Trophoblast cell (in vitro differentiated cells and primary cell): Measurements from ENCODE around the gene PNPLA7.

Experiments used
- DNase-seq, 2 donors: peaks; one replicate each; pipeline ENCODE4 v3.0.0-alpha.2; 2016
- H2AFZ ChIP-seq: 2 replicates; pipeline ENCODE4 v1.6.1; 2013; ENCODE audit warnings: low read length, moderate library complexity, mild to moderate bottlenecking; ENCODE audit not compliant: insufficient read depth, poor library complexity
- H2AK5ac ChIP-seq: 2 replicates; pipeline ENCODE4 v1.6.1; 2013; ENCODE audit warnings: mild to moderate bottlenecking, low read length
- H2BK120ac ChIP-seq: 2 replicates; pipeline ENCODE4 v1.6.1; 2013; ENCODE audit warnings: low read length, mild to moderate bottlenecking, moderate library complexity; ENCODE audit not compliant: insufficient read depth, poor library complexity
- H2BK12ac ChIP-seq: 2 replicates; pipeline ENCODE4 v1.6.1; 2013; ENCODE audit warnings: mild to moderate bottlenecking, low read length, moderate library complexity
- H2BK5ac ChIP-seq: 2 replicates; pipeline ENCODE4 v1.6.1; 2013; ENCODE audit warnings: low read length, low read depth, moderate library complexity, mild to moderate bottlenecking; ENCODE audit not compliant: poor library complexity
- H3K14ac ChIP-seq: 2 replicates; pipeline ENCODE4 v1.6.1; 2013; ENCODE audit warnings: mild to moderate bottlenecking, low read length
- H3K18ac ChIP-seq: 2 replicates; pipeline ENCODE4 v1.6.1; 2013; ENCODE audit warnings: mild to moderate bottlenecking, low read length
- H3K23ac ChIP-seq: 2 replicates; pipeline ENCODE4 v1.6.1; 2013; ENCODE audit warnings: low read length
- H3K27ac ChIP-seq: 2 replicates; pipeline ENCODE4 v1.5.1; 2013; ENCODE audit warnings: low read depth, mild to moderate bottlenecking, inconsistent platforms, low read length, moderate library complexity
- H3K27me3 ChIP-seq: 2 replicates; pipeline ENCODE4 v1.6.1; 2013; ENCODE audit warnings: inconsistent platforms, mild to moderate bottlenecking, low read length, moderate library complexity; ENCODE audit not compliant: insufficient read depth
- H3K36me3 ChIP-seq, 2 experiments: 1 replicate in 1 of 2; 2 replicates in 1 of 2; pipeline ENCODE4 v1.6.1; 2013; ENCODE audit warnings: low read length in 2 of 2, mild to moderate bottlenecking in 2 of 2, moderate library complexity in 1 of 2; ENCODE audit not compliant: insufficient read depth in 2 of 2, control insufficient read depth in 1 of 2
- H3K4ac ChIP-seq: 2 replicates; pipeline ENCODE4 v1.6.1; 2013; ENCODE audit warnings: low read depth, mild to moderate bottlenecking, low read length, moderate library complexity
- H3K4me1 ChIP-seq, 2 experiments: 1 replicate in 1 of 2; 2 replicates in 1 of 2; pipeline ENCODE4 v1.6.1; 2013; ENCODE audit warnings: low read length in 2 of 2, mild to moderate bottlenecking in 2 of 2, moderate library complexity in 1 of 2; ENCODE audit not compliant: insufficient read depth in 2 of 2, control insufficient read depth in 1 of 2
- H3K4me2 ChIP-seq: 2 replicates; pipeline ENCODE4 v1.6.1; 2013; ENCODE audit warnings: inconsistent platforms, mild to moderate bottlenecking, low read length, moderate library complexity
- H3K4me3 ChIP-seq: 2 replicates; pipeline ENCODE4 v1.5.1; 2013; ENCODE audit warnings: mild to moderate bottlenecking, low read depth, low read length, inconsistent platforms
- H3K79me1 ChIP-seq: one replicate; pipeline ENCODE4 v1.6.1; 2013; ENCODE audit warnings: low read length
- H3K79me2 ChIP-seq: 2 replicates; pipeline ENCODE4 v1.6.1; 2013; ENCODE audit warnings: low read length, mild to moderate bottlenecking; ENCODE audit not compliant: control insufficient read depth, insufficient read depth, poor library complexity
- H3K9ac ChIP-seq: 2 replicates; pipeline ENCODE4 v1.6.1; 2013; ENCODE audit warnings: mild to moderate bottlenecking, low read length
- H3K9me3 ChIP-seq: 2 replicates; pipeline ENCODE4 v1.6.1; 2013; ENCODE audit warnings: low read depth, mild to moderate bottlenecking, control low read depth, inconsistent platforms, low read length; ENCODE audit not compliant: insufficient read depth
- H4K12ac ChIP-seq: 2 replicates; pipeline ENCODE4 v1.6.1; 2013; ENCODE audit warnings: low read depth, mild to moderate bottlenecking, low read length, moderate library complexity
- H4K8ac ChIP-seq: 2 replicates; pipeline ENCODE4 v1.6.1; 2013; ENCODE audit warnings: low read depth, mild to moderate bottlenecking, low read length, moderate library complexity
- H4K91ac ChIP-seq: one replicate; pipeline ENCODE4 v1.6.1; 2013; ENCODE audit warnings: low read depth, mild to moderate bottlenecking, low read length, moderate library complexity
- WGBS: extraction: QIAGEN DNeasy Blood & Tissue Kit; methylation state at CpG from one replicate; pipeline ENCODE4 v1.1.7; 2013; ENCODE audit warnings: missing lambda C conversion rate; ENCODE audit not compliant: insufficient read length, insufficient coverage; ENCODE audit errors: extremely low coverage; 5-methylcytosine and 5-hydroxymethylcytosine counted together

The PNPLA7 gene

GRCh38 chr9:137444106-137444790 is 106.0 kb downstream of the PNPLA7 start:
- H2AFZ ChIP-seq, result no peak overlapping the region
- no peak overlapping the region for H3K27ac ChIP-seq
- peaks cover 0 to 3% of the 10 kb centered on the region in 2 experiments for H3K4me1 ChIP-seq
- H2BK120ac ChIP-seq, result no peak overlapping the region
- H3K23ac ChIP-seq, result no peak overlapping the region
- H3K9ac ChIP-seq, result no peak overlapping the region
- H3K4me3 ChIP-seq, result no peak overlapping the region
- no peak overlapping the region for H2BK12ac ChIP-seq
- H4K91ac ChIP-seq, result no peak overlapping the region
- WGBS, result no CpG with 5 or more reads among the region's 14 CpGs
- H3K79me2 ChIP-seq, result no peaks in the 10 kb centered on the region
- no peak overlapping the region for H2AK5ac ChIP-seq
- no peak overlapping the region for H3K4ac ChIP-seq
- H3K14ac ChIP-seq, result no peak overlapping the region
- no peaks in the 10 kb centered on the region for H3K27me3 ChIP-seq
- DNase-seq, result no peak
- H3K36me3 ChIP-seq, result peaks cover 5 to 7% of the 10 kb centered on the region in 2 experiments
- no peak overlapping the region for H4K12ac ChIP-seq
- peaks cover 6% of the 10 kb centered on the region for H3K9me3 ChIP-seq
- no peak overlapping the region for H4K8ac ChIP-seq
- H3K18ac ChIP-seq, result no peak overlapping the region
- H3K4me2 ChIP-seq, result no peak overlapping the region
- no peaks in the 10 kb centered on the region for H3K79me1 ChIP-seq
- H2BK5ac ChIP-seq, result no peak overlapping the region

- Histone ChIP-seq H3K4me2 (peak overlapping the region; percentile 40), H4K12ac (no peak overlapping the region), H3K27me3 (no peaks in the 10 kb centered on the region), H3K4me3 (no peak overlapping the region), H2BK120ac (no peak overlapping the region), H3K14ac (no peak overlapping the region), H2BK12ac (no peak overlapping the region), H3K4ac (no peak overlapping the region), H2BK5ac (no peak overlapping the region), H3K27ac (no peak overlapping the region), H3K9ac (no peak overlapping the region), H2AK5ac (no peak overlapping the region), H3K4me1 (peaks cover 0 to 3% of the 10 kb centered on the region in 2 experiments), H3K79me2 (no peaks in the 10 kb centered on the region), H3K79me1 (no peaks in the 10 kb centered on the region), H4K8ac (no peak overlapping the region), H3K9me3 (peaks cover 3% of the 10 kb centered on the region), H2AFZ (no peak overlapping the region), H3K18ac (no peak overlapping the region), H3K36me3 (no peaks in the 10 kb centered on the region), H4K91ac (no peak overlapping the region), H3K23ac (no peak overlapping the region)
- peak in 1 of 2 donors; percentile 50 for DNase-seq
- no CpG with 5 or more reads among the region's 7 CpGs for WGBS
Measured at GRCh38 chr9:137441935-137442321, 108.3 kb downstream of the PNPLA7 start.

GRCh38 chr9:137441289-137441934 is 108.8 kb downstream of the PNPLA7 start, which contains the start of gene ENTPD8:
Gene ENTPD8, minus strand, starts transcription at chr9:137441357. Its CDS starts 3,072 bp downstream, at chr9:137438285.
- WGBS, result no CpG with 5 or more reads among the region's 62 CpGs
- H3K4me3 ChIP-seq, result peak within 1 kb of the TSS; percentile 59
- H3K27ac ChIP-seq, result no peak within 1 kb of the TSS
- H2BK120ac ChIP-seq, result no peak within 1 kb of the TSS
- H3K4ac ChIP-seq, result no peak within 1 kb of the TSS
- peak within 1 kb of the TSS; percentile 67 for H2AFZ ChIP-seq
- no peak within 1 kb of the TSS for H3K14ac ChIP-seq
- no peak within 1 kb of the TSS for H3K9ac ChIP-seq
- H4K8ac ChIP-seq, result no peak within 1 kb of the TSS
- no peaks in the 10 kb centered on the region for H3K36me3 ChIP-seq
- H3K27me3 ChIP-seq, result no peaks in the 10 kb centered on the region
- H4K12ac ChIP-seq, result no peak within 1 kb of the TSS
- H3K4me2 ChIP-seq, result peak within 1 kb of the TSS; percentile 85
- no peaks in the 10 kb centered on the region for H3K79me2 ChIP-seq
- peaks cover 0 to 3% of the 10 kb centered on the region in 2 experiments for H3K4me1 ChIP-seq
- H3K79me1 ChIP-seq, result no peaks in the 10 kb centered on the region
- DNase-seq, result peak; percentile 88 to 92
- H2AK5ac ChIP-seq, result no peak within 1 kb of the TSS
- no peak within 1 kb of the TSS for H2BK5ac ChIP-seq
- H4K91ac ChIP-seq, result no peak within 1 kb of the TSS
- H3K9me3 ChIP-seq, result peaks cover 3% of the 10 kb centered on the region
- no peak within 1 kb of the TSS for H3K23ac ChIP-seq
- no peak within 1 kb of the TSS for H2BK12ac ChIP-seq
- no peak within 1 kb of the TSS for H3K18ac ChIP-seq

GRCh38 chr9:137439158-137439714 is 111.0 kb downstream of the PNPLA7 start:
- Histone ChIP-seq H3K9ac (no peak overlapping the region), H2BK12ac (no peak overlapping the region), H3K14ac (no peak overlapping the region), H2BK120ac (no peak overlapping the region), H3K4ac (no peak overlapping the region), H3K9me3 (no peaks in the 10 kb centered on the region), H3K79me1 (no peaks in the 10 kb centered on the region), H3K4me1 (peaks cover 0 to 3% of the 10 kb centered on the region in 2 experiments), H4K12ac (no peak overlapping the region), H2BK5ac (no peak overlapping the region), H3K79me2 (no peaks in the 10 kb centered on the region), H3K4me2 (no peak overlapping the region), H3K4me3 (no peak overlapping the region), H3K27me3 (no peaks in the 10 kb centered on the region), H4K8ac (no peak overlapping the region), H3K36me3 (no peaks in the 10 kb centered on the region), H2AK5ac (no peak overlapping the region), H3K27ac (no peak overlapping the region), H2AFZ (no peak overlapping the region), H3K18ac (no peak overlapping the region), H4K91ac (no peak overlapping the region), H3K23ac (no peak overlapping the region)
- no peak for DNase-seq
- WGBS, result no CpG with 5 or more reads among the region's 18 CpGs
